ENCODE measurements around the gene PDP2. TPM values are rescaled to one million over a fixed set of nuclear protein-coding genes. Genes with fewer than 3 reads are reported as not detected.

PDP2 gene, protein sequence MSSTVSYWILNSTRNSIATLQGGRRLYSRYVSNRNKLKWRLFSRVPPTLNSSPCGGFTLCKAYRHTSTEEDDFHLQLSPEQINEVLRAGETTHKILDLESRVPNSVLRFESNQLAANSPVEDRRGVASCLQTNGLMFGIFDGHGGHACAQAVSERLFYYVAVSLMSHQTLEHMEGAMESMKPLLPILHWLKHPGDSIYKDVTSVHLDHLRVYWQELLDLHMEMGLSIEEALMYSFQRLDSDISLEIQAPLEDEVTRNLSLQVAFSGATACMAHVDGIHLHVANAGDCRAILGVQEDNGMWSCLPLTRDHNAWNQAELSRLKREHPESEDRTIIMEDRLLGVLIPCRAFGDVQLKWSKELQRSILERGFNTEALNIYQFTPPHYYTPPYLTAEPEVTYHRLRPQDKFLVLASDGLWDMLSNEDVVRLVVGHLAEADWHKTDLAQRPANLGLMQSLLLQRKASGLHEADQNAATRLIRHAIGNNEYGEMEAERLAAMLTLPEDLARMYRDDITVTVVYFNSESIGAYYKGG
- total RNA-seq: 1 to 10 TPM; 2.2 to 5.2 (median 4.1) TPM

DNA sequence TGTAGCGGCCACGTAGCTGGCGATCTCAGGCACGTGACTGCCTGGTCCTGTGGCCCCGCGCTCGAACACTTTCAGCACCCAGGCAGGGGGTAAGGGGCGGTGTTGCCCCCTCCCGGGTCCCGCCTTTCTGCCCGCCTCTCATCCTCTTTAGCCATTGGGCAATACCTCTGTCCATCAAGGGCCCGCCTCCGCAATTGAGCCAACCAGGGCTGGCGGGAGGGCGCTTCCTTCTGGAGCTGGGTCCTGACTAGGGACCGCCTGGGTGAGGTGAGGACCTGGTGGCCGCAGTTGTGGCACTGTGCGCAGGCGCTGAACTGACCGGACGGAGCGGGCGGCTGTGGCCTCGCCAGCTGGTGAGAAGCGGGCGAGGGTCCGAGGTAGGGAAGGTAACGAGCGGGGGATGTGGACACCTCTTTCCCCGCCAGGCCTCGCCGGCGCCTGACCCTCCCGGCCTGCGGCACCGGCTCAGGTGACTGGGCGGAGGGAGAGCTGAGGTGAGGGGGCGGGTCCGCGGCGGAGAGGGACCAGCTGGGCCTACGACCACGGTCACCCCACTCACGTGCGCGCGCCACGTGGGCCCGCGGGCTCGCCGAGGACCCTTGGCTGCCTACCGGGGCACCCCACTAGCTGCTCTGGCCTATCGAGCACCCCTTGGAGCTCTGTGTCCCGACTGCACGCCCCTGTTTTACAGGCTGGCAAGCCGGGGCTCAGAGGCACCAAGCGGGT, at the start of gene PDP2:
Gene PDP2 (plus strand): TSS at position 228 of the 726 bp plus-strand sequence. CDS start 3,770 bp downstream, outside the sequence.
- Histone ChIP-seq H3K9me3 (no peaks in the 10 kb centered on the region), H3K4me3 (peak within 1 kb of the TSS; percentile 68 to 94 (median 86)), H3K36me3 (peaks cover 0 to 13% of the 10 kb centered on the region in 2 donors), H3K27ac (peak within 1 kb of the TSS; percentile 78 to 87 (median 80)), H3K27me3 (no peaks in the 10 kb centered on the region), H3K4me1 (peaks cover 9% of the 10 kb centered on the region in 2 donors)
- TF ChIP-seq POLR2A (IDR thresholded peaks at IDR 0.05): peak; percentile 81 to 90
- no peak for TF ChIP-seq CTCF (IDR thresholded peaks at IDR 0.05 in 4 of 5, conservative IDR thresholded peaks at IDR 0.05 in 1 of 5)
- peak; percentile 97 for DNase-seq
- intact Hi-C loops (cut with DNase I; ENCODE audit: low total_unique reads): no loop called here
- in situ Hi-C loops (cut with MboI; ENCODE audit: low sequenced_read_pairs in 4 of 4): no loop called here
- peak; percentile 95 to 96 for ATAC-seq

GRCh38 chr16:66832190-66832589, 48.1 kb upstream of the PDP2 start:
- no peak for ATAC-seq
- intact Hi-C loops (cut with DNase I; ENCODE audit: low total_unique reads): loop anchor here (5.0 kb wide), 1 partner anchor 90 kb away; no protein-coding TSS in a partner anchor

GRCh38 chr16:66832661-66833305, 47.5 kb upstream of the PDP2 start:
- DNase-seq: no peak
- Histone ChIP-seq H3K27me3 (no peaks in the 10 kb centered on the region), H3K4me1 (peaks cover 9 to 11% of the 10 kb centered on the region in 2 donors), H3K4me3 (no peak overlapping the region), H3K27ac (no peak overlapping the region), H3K9me3 (no peaks in the 10 kb centered on the region), H3K36me3 (peaks cover 0 to 4% of the 10 kb centered on the region in 2 donors)
- intact Hi-C loops (cut with DNase I; ENCODE audit: low total_unique reads): loop anchor here (5.0 kb wide), 1 partner anchor 90 kb away; no protein-coding TSS in a partner anchor
- TF ChIP-seq POLR2A (IDR thresholded peaks at IDR 0.05) (no peak), CTCF (IDR thresholded peaks at IDR 0.05 in 4 of 5, conservative IDR thresholded peaks at IDR 0.05 in 1 of 5) (no peak)
- no peak for ATAC-seq
- in situ Hi-C loops (cut with MboI; ENCODE audit: low sequenced_read_pairs in 4 of 4): loop anchor here in 2 of 4 donors (5.0 kb wide), 2 partner anchors 35 to 40 kb away; no protein-coding TSS in a partner anchor

More at GRCh38 chr16:66832190-66832589, 48.1 kb upstream of the PDP2 start:
- Histone ChIP-seq H3K27me3 (no peaks in the 10 kb centered on the region), H3K27ac (no peak overlapping the region), H3K4me3 (no peak overlapping the region), H3K4me1 (peaks cover 9 to 11% of the 10 kb centered on the region in 2 donors), H3K9me3 (no peaks in the 10 kb centered on the region), H3K36me3 (peaks cover 0 to 10% of the 10 kb centered on the region in 2 donors)
- TF ChIP-seq CTCF (IDR thresholded peaks at IDR 0.05 in 4 of 5, conservative IDR thresholded peaks at IDR 0.05 in 1 of 5) (no peak), POLR2A (IDR thresholded peaks at IDR 0.05) (no peak)
- DNase-seq: no peak
- in situ Hi-C loops (cut with MboI; ENCODE audit: low sequenced_read_pairs in 4 of 4): loop anchor here in 2 of 4 donors (5.0 kb wide), 2 partner anchors 35 to 40 kb away; no protein-coding TSS in a partner anchor

- no peaks in the 10 kb centered on the region for H3K36me3 ChIP-seq
- no peak for TF ChIP-seq CTCF (IDR thresholded peaks at IDR 0.05 in 4 of 5, conservative IDR thresholded peaks at IDR 0.05 in 1 of 5)
- no peak for TF ChIP-seq POLR2A (IDR thresholded peaks at IDR 0.05)
- H3K4me1 ChIP-seq: peaks cover 3% of the 10 kb centered on the region in 2 donors
- no peak for DNase-seq
- no peak for ATAC-seq
- no peak overlapping the region for H3K4me3 ChIP-seq
- in situ Hi-C loops (cut with MboI; ENCODE audit: low sequenced_read_pairs in 4 of 4) (loop anchor here in 2 of 4 donors (5.0 kb wide), 2 partner anchors 33 to 38 kb away; no protein-coding TSS in a partner anchor), intact Hi-C loops (cut with DNase I; ENCODE audit: low total_unique reads) (loop anchor here (5.0 kb wide), 1 partner anchor 92 kb away; no protein-coding TSS in a partner anchor)
- no peaks in the 10 kb centered on the region for H3K27me3 ChIP-seq
- no peaks in the 10 kb centered on the region for H3K9me3 ChIP-seq
- no peak overlapping the region for H3K27ac ChIP-seq
These were observed 45.6 kb upstream of the PDP2 start for GRCh38 chr16:66834746-66835145.
